ENCODE data around the gene NXPE4. TPM values are rescaled to one million over a fixed set of nuclear protein-coding genes. Genes with fewer than 3 reads are reported as not detected.

NXPE4 gene
- total RNA-seq, 2 donors from 2014 or later: not detected

- Histone ChIP-seq H3K36me3 (ENCODE audit: control insufficient read depth, insufficient read depth, low read length) (no peaks in the 10 kb centered on the region), H3K9me3 (ENCODE audit: control insufficient read depth, low read length) (peaks cover 8% of the 10 kb centered on the region), H3K9ac (ENCODE audit: extremely low read depth, low read length, poor library complexity, severe bottlenecking) (no peak overlapping the region), H3K27ac (ENCODE audit: low read depth, low read length) (no peak overlapping the region), H3K27me3 (ENCODE audit: control insufficient read depth, insufficient read depth, low read length, poor library complexity, severe bottlenecking) (no peaks in the 10 kb centered on the region), H3K4me1 (ENCODE audit: control insufficient read depth, insufficient read depth, low read length) (peaks cover 11% of the 10 kb centered on the region), H3K4me3 (ENCODE audit: low read length) (no peak overlapping the region)
- no peak for DNase-seq
- Mint-ChIP-seq H3K36me3 (ENCODE audit: low read depth) (no peaks in the 10 kb centered on the region), H3K9me3 (peaks cover 7% of the 10 kb centered on the region), H3K4me3 (no peak overlapping the region), H3K27ac (no peak overlapping the region), H3K27me3 (ENCODE audit: insufficient read depth) (peaks cover 2% of the 10 kb centered on the region), H3K4me1 (peaks cover 25% of the 10 kb centered on the region)
- WGBS, 2 experiments (ENCODE audit: insufficient coverage in 1 of 2, insufficient read length in 1 of 2): 59 to 69% methylated on average over 2 of the region's 3 CpGs
- TF ChIP-seq CTCF (conservative IDR thresholded peaks at IDR 0.05): no peak
Measured at GRCh38 chr11:114562166-114562916, 33.2 kb downstream of the NXPE4 start.

GRCh38 chr11:114559425-114560310 is 35.9 kb downstream of the NXPE4 start, which contains the start of gene NXPE1:
NXPE1 (minus strand) TSS chr11:114559881; CDS start chr11:114551201, 8,680 bp downstream.
- DNase-seq: no peak
- no peak within 1 kb of the TSS for H3K9ac ChIP-seq (ENCODE audit: extremely low read depth, low read length, poor library complexity, severe bottlenecking)
- H3K4me3 ChIP-seq (ENCODE audit: low read length): peak within 1 kb of the TSS; percentile 41
- peaks cover 11% of the 10 kb centered on the region for H3K4me1 ChIP-seq (ENCODE audit: control insufficient read depth, insufficient read depth, low read length)
- peaks cover 2% of the 10 kb centered on the region for H3K27me3 Mint-ChIP-seq (ENCODE audit: insufficient read depth)
- no peak within 1 kb of the TSS for H3K4me3 Mint-ChIP-seq
- H3K27ac ChIP-seq (ENCODE audit: low read depth, low read length): no peak within 1 kb of the TSS
- no peaks in the 10 kb centered on the region for H3K36me3 Mint-ChIP-seq (ENCODE audit: low read depth)
- peaks cover 25% of the 10 kb centered on the region for H3K4me1 Mint-ChIP-seq
- 60 to 76% methylated on average over 2 to 3 of the region's 4 CpGs for WGBS, 2 experiments (ENCODE audit: insufficient coverage in 1 of 2, insufficient read length in 1 of 2)
- peaks cover 7% of the 10 kb centered on the region for H3K9me3 Mint-ChIP-seq
- peak within 1 kb of the TSS; percentile 11 for H3K27ac Mint-ChIP-seq
- H3K36me3 ChIP-seq (ENCODE audit: control insufficient read depth, insufficient read depth, low read length): no peaks in the 10 kb centered on the region
- no peaks in the 10 kb centered on the region for H3K27me3 ChIP-seq (ENCODE audit: control insufficient read depth, insufficient read depth, low read length, poor library complexity, severe bottlenecking)
- peaks cover 8% of the 10 kb centered on the region for H3K9me3 ChIP-seq (ENCODE audit: control insufficient read depth, low read length)
- no peak for TF ChIP-seq CTCF (conservative IDR thresholded peaks at IDR 0.05)

- H3K36me3 ChIP-seq (ENCODE audit: control insufficient read depth, insufficient read depth, low read length): no peaks in the 10 kb centered on the region
- no peak for TF ChIP-seq CTCF (conservative IDR thresholded peaks at IDR 0.05)
- H3K9ac ChIP-seq (ENCODE audit: extremely low read depth, low read length, poor library complexity, severe bottlenecking): no peak overlapping the region
- H3K27ac Mint-ChIP-seq: no peak overlapping the region
- no peaks in the 10 kb centered on the region for H3K9me3 Mint-ChIP-seq
- no peak for DNase-seq
- H3K4me3 ChIP-seq (ENCODE audit: low read length): no peak overlapping the region
- WGBS, 2 experiments (ENCODE audit: insufficient coverage in 1 of 2, insufficient read length in 1 of 2): 89% methylated on average over 1 of the region's 1 CpG; no CpG with 5 or more reads in 1 of the 2 experiments
- H3K27ac ChIP-seq (ENCODE audit: low read depth, low read length): no peak overlapping the region
- no peak overlapping the region for H3K4me3 Mint-ChIP-seq
- H3K36me3 Mint-ChIP-seq (ENCODE audit: low read depth): no peaks in the 10 kb centered on the region
- no peaks in the 10 kb centered on the region for H3K9me3 ChIP-seq (ENCODE audit: control insufficient read depth, low read length)
- H3K27me3 Mint-ChIP-seq (ENCODE audit: insufficient read depth): no peaks in the 10 kb centered on the region
- H3K27me3 ChIP-seq (ENCODE audit: control insufficient read depth, insufficient read depth, low read length, poor library complexity, severe bottlenecking): no peaks in the 10 kb centered on the region
- H3K4me1 Mint-ChIP-seq: peaks cover 10% of the 10 kb centered on the region
- peaks cover 8% of the 10 kb centered on the region for H3K4me1 ChIP-seq (ENCODE audit: control insufficient read depth, insufficient read depth, low read length)
Measured at GRCh38 chr11:114556135-114556534, 39.5 kb downstream of the NXPE4 start.
